ENCODE measurements around the gene KRT36. TPM values are rescaled to one million over a fixed set of nuclear protein-coding genes. Genes with fewer than 3 reads are reported as not detected.

The KRT36 gene
- polyA plus RNA-seq, 4 donors, result 0.12 TPM; not detected in 3

DNA sequence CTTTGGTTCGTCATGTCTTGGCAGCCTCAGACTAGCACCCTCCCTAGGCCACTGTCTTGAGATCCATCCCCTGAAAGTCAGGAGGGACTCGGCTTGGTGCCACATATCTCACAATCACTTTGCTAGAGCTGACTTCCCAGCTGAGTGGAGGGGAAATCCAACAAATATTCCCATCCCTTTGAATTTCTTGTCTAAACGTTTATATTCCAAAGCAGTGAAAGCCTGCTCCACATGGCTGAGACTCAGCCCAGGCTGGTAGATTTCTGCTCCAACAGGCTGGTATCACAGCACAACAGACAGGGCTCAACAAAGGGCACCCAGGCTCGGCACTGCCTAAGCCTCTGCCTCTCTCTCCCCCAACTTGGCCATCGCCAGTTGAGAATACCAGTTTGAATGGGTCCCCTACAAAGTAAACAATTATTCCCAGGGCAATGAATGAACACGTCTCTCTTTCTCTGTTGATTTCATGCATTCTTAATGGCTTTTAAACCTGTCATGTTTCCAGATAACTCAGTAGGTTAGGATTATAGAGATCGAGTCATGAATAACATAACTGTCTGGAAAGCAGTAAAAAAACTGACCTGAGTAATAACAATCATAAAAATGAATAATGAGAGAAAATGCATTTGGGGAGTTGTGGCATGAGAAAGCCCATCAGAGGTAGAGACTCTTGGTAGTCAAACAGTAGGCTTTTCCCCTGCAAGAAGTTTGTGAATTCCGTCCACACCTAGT, 14.7 kb upstream of the KRT36 start:
- DNase-seq (ENCODE audit: low read depth in 4 of 4, low spot score in 3 of 4), result no peak

DNA sequence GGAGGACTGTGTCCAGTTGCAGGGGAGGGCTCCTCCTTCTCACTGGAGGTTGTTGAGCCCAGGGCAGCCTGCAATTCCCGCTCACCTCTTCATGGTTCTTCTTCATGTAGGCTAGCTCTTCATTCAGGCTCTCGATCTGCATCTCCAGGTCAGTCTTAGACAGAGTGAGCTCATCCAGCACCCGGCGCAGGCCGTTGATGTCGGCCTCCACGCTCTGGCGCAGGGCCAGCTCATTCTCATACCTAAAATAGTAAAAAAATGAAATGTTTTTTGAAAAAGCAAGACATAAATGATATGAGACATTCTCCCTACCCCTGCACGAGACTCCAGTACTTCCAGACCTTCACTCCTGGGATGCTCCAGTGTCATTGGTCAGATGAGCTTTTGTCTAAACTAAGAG, 13.5 kb upstream of the KRT36 start:
- no peak for DNase-seq (ENCODE audit: low read depth in 4 of 4, low spot score in 3 of 4)

DNA sequence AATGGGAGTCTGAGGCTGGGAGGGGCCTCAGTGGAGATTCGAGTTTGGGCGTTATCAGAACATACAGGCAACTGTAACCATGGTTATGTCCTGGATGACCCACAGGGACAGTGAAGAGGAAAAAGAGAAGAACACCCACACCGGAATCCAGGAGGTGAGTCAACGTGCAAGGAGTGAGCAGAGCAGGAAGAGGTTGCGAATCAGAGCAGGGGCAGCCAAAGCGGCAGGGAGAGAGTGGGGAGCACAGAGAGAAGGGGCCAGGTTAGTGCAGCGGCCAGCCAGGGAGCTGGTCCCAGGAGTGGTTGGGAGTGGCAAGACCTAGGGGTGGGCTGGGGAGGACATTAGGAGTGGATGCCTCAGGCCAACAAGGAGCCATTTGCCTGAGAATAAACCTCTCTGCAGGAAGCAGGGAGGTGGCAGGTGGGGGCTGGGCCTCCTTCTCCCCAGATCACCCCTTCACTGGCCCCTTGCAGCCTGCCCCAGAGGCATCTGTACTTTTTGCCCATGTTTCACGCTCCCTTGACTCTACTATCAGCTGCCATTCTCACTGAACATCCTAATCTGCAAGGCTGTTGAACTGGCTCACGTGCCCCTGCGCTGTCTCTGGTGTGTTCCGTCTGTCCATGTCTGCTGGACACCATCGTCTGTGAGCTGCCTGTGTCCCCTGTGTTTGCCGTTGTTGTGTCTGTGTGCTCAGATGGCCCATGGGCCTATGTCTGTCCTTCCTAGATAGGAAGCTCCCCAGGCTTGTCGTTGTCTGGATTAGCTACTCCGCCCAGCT, 10.6 kb upstream of the KRT36 start:
- DNase-seq (ENCODE audit: low read depth in 4 of 4, low spot score in 3 of 4), result no peak

GRCh38 chr17:41499714-41500113, 10.0 kb upstream of the KRT36 start:
- DNase-seq (ENCODE audit: low read depth in 4 of 4, low spot score in 3 of 4), result no peak

- no peak for DNase-seq (ENCODE audit: low read depth in 4 of 4, low spot score in 3 of 4)
Measured at GRCh38 chr17:41498276-41498675, 8.6 kb upstream of the KRT36 start.

- peak in 2 of 4 donors; percentile 50 to 52 for DNase-seq (ENCODE audit: low read depth in 4 of 4, low spot score in 3 of 4)
Measured at GRCh38 chr17:41496803-41497484, 7.2 kb upstream of the KRT36 start.

DNA sequence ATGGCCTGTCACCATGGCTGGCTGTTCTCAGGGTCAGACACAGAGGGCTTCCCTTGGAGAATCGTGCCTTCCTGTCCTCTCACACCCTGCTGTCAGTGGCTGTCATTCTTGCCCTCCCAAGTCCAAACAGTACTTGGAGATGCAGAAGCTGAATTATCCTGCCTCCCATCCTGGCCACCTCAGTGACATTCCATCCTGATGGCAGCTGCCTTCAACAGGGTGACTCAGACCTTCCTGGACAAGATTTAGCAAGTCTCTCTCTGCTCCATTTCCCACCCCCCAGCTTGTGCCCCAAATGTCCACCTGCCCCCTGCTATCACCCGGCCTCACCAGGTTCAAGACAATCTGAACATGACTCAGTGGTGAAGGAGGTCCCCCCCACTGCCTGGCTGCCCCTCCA, 4.8 kb upstream of the KRT36 start:
- DNase-seq (ENCODE audit: low read depth in 4 of 4, low spot score in 3 of 4), result no peak

GRCh38 chr17:41492771-41493170, 3.1 kb upstream of the KRT36 start:
- peak in 2 of 4 donors; percentile 36 to 38 for DNase-seq (ENCODE audit: low read depth in 4 of 4, low spot score in 3 of 4)

DNA sequence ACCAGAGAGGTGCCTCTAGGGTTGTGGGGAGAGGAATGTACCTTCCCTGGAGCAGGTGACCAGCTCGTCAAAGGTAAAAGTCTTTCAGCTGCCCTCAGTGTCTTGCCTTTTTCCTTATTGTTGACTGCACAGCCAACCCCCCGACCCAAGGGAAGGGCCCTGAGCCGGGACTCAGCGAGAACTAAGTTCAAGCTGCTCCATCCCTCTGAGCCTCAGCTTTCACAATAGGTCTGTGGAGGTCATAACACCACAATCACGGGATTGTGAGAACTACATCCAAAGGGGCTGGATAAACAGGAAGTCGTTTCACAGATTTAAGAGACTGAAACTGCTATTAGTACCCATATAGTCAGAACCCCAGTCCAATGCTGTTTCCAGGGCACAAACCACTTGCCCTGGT, 2.6 kb upstream of the KRT36 start:
- no peak for DNase-seq (ENCODE audit: low read depth in 4 of 4, low spot score in 3 of 4)

DNA sequence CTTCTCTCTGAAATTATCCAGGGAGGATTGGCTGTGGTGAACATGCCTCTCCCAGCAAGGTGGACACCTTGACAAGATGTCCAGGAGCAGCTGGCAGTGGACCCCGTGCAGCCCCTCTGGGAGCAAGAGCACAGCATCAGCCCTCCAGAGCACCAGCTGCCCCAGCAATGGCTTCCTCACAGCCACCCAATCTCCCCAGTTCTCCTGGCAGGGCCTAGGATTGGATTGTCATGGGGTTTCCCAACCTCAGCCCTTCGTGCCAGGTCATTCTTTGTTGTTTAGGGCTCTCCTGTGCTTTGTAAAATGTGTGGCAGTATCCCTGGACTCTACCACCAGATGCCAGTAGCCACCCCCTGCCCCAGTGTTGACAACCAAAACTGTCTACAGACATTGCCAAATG, 1.8 kb upstream of the KRT36 start:
- DNase-seq (ENCODE audit: low read depth in 4 of 4, low spot score in 3 of 4), result no peak

GRCh38 chr17:41490000-41490990, 585 bp upstream of the KRT36 start:
- no peak for DNase-seq (ENCODE audit: low read depth in 4 of 4, low spot score in 3 of 4)

DNA sequence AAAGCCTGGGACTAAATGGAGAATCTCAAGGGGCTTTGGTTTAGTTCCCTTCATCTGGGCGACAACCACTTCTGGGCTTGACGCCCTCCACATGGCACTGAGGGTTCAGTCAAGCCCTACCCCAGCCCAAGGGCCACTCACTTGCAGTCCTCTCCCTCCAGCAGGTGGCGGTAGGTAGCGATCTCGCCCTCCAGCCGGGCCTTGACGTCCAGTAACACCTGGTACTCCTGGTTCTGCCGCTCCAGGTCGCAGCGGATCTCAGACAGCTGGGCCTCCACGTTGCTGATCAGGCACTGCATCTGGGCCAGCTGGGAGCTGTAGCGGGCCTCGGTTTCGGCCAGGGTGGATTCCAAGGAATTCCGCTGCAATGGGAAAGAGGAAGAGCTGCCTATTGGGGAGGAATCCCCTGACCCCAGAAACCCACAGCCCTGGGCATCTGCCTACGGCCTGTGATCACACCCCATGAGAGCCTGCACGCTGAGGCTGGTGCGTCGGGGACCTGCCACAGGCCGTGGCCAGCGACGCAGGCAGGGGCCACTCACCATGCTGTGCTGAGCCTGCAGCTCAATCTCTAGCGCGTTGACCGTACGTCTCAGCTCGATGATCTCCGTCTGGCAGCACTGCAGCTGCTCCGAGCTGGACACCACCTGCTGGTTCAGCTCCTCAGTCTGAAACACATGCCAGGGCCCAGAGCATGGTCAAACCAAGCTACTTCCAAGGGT, 2.7 kb downstream of the KRT36 start:
- no peak for DNase-seq (ENCODE audit: low read depth in 4 of 4, low spot score in 3 of 4)

DNA sequence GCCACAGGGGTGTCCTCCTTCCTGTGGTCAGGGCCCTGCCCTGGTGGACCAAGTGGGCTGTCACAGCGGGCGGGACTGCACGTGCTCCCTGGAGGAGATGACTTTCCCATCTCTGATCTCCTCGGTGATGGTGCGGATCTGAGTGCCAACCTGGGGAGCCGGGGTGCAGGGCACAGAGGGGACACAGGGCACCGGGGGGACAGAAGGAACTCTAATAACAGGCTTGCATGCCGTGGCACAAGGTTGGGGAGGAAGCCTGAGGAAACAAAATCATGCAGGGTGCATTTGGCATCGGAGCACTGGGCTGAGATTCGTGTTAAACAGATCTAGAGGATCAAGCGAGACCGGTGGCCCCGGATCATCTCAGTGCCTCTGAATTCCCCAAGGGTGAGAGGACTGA, 3.4 kb downstream of the KRT36 start:
- DNase-seq (ENCODE audit: low read depth in 4 of 4, low spot score in 3 of 4), result no peak

- DNase-seq (ENCODE audit: low read depth in 4 of 4, low spot score in 3 of 4), result no peak
Measured at GRCh38 chr17:41484920-41485904, 4.5 kb downstream of the KRT36 start.

DNA sequence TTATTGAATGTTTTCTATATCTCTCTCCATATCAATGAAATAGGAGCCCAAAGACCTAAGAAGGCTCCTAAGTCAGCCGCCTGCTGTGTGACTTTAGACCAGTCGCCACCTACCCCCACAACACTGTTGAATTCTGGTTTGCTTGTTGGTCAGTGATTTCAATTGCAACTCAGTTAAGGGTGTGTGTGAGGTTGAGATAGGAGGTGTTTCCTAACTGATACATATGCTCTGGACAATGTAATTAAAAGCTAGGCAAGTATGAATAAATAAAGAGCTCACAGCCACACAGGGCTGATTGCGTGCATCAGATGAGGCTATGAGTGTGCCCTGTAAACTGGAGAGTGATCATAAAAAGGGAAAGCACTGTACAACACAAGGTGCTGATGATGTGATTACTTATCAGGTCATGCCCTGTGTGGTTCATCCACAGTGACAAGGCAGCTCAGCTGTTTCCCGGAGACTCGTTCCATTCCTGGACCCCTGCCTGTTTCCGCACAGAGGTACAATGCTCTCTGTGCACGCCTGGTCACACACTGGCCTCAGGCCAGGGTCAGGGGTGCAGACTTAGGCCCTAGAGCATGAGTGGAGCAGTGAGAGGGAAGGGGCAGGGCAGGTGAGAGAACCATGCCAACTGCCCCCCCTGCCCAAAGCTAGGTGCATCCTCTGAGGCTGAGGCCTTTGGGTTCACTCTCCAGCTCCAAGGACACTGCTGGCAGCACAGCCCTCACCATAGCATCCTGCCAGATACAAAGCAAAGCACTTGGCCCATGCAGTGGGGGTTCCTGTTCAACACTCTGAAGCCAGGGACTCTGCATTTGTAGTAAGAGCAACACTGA, 5.5 kb downstream of the KRT36 start:
- DNase-seq (ENCODE audit: low read depth in 4 of 4, low spot score in 3 of 4), result no peak

DNA sequence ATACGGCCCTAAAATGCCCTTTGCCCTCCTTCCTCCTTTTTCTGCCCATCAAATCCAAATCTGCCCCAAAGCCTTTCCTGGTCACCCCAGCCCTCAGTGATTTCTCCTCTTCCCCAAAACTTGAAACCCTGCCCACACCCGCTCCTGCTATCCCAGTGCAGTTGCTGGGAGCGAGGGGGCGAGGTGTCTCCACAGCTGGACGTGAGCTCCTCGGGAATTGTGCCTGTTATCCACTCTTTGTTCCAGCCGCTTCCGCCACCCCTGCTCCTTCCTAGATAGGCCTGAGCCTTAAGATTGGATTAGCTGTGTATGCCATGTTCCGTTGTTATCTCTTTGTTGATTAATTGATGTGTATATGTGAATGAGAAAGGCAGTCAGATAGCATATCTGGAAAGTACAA, 6.2 kb downstream of the KRT36 start:
- no peak for DNase-seq (ENCODE audit: low read depth in 4 of 4, low spot score in 3 of 4)

- DNase-seq (ENCODE audit: low read depth in 4 of 4, low spot score in 3 of 4), result no peak
Measured at GRCh38 chr17:41481036-41481435, 8.7 kb downstream of the KRT36 start, which contains the start of gene KRT35. Gene KRT35 (minus strand): TSS chr17:41481151. CDS start chr17:41481097, 54 bp downstream.

GRCh38 chr17:41480581-41480980, 9.1 kb downstream of the KRT36 start:
- DNase-seq (ENCODE audit: low read depth in 4 of 4, low spot score in 3 of 4), result no peak
